Nasal cavity respiratory epithelium epithelial cell of viscerocranial mucosa (primary cell): ENCODE data around the gene PBX2. TPM values are rescaled to one million over a fixed set of nuclear protein-coding genes. Genes with fewer than 3 reads are reported as not detected.

ENCODE experiments used
- total RNA-seq: library from RNA; depleted of rRNA; stranded (reverse); fragments of >200 nt; gene quantifications from 2 replicates; pipeline ENCODE4 v1.2.3, GENCODE V29; 2014

Gene PBX2
- total RNA-seq = 25.3 and 39.5 TPM in 2 replicates

GRCh38 chr6:32190054-32190851 lies at the start of gene PBX2:
Gene PBX2, minus strand, starts transcription at chr6:32190202. Its CDS starts 287 bp downstream, at chr6:32189915.

GRCh38 chr6:32223258-32224235 lies 33.5 kb upstream of the PBX2 start, which contains the start of gene NOTCH4:
Gene NOTCH4, minus strand, starts transcription at chr6:32224067. Its CDS starts 139 bp downstream, at chr6:32223928.

GRCh38 chr6:32192608-32193039 lies 2.6 kb upstream of the PBX2 start, which contains the start of gene GPSM3:
Gene GPSM3, minus strand, starts transcription at chr6:32192643. Its CDS starts 130 bp downstream, at chr6:32192513.

GRCh38 chr6:32184084-32184640 lies 5.8 kb downstream of the PBX2 start, which contains the start of gene AGER:
Gene AGER, minus strand, starts transcription at chr6:32184253. Its CDS starts 31 bp downstream, at chr6:32184222.

GRCh38 chr6:32177788-32178546 lies 12.0 kb downstream of the PBX2 start, which contains the start of gene RNF5:
Gene RNF5, plus strand, starts transcription at chr6:32178405. Its CDS starts 107 bp downstream, at chr6:32178512.

GRCh38 chr6:32175711-32176475 lies 14.1 kb downstream of the PBX2 start, which contains the start of gene AGPAT1:
Gene AGPAT1, minus strand, starts transcription at chr6:32176084. Its CDS starts 4,588 bp downstream, at chr6:32171496.

GRCh38 chr6:32164295-32164694 lies 25.7 kb downstream of the PBX2 start, which contains the start of gene EGFL8:
Gene EGFL8, plus strand, starts transcription at chr6:32164595. Its CDS starts 1,571 bp downstream, at chr6:32166166.

GRCh38 chr6:32153564-32154513 lies 36.2 kb downstream of the PBX2 start, which contains the start of gene PPT2:
Gene PPT2, plus strand, starts transcription at chr6:32154141. Its CDS starts 454 bp downstream, at chr6:32154595.

GRCh38 chr6:32151863-32152768 lies 37.9 kb downstream of the PBX2 start, which contains the start of gene PRRT1:
Gene PRRT1, minus strand, starts transcription at chr6:32151939. Its CDS starts 112 bp downstream, at chr6:32151827.

Other genes with a start within 250 kb of the PBX2 start
- 1.7 and 11.2 TPM in 2 replicates for gene CFB, start 244.1 kb downstream of the PBX2 start, total RNA-seq
- gene NELFE, start 231.2 kb downstream of the PBX2 start, total RNA-seq = 109 and 155 TPM in 2 replicates
- 49.6 and 62.5 TPM in 2 replicates for gene SKIC2, start 231.0 kb downstream of the PBX2 start, total RNA-seq
- gene DXO, start 218.1 kb downstream of the PBX2 start, total RNA-seq = 10.0 and 10.9 TPM in 2 replicates
- gene C4A, start 208.1 kb downstream of the PBX2 start, total RNA-seq = 1.3 and 1.4 TPM in 2 replicates
- gene C4B, start 175.4 kb downstream of the PBX2 start, total RNA-seq = 2.1 TPM in 2 replicates
- 0.28 TPM in 1 of 2 replicates, not detected in the other for gene CYP21A2, start 151.8 kb downstream of the PBX2 start, total RNA-seq
- gene TNXB, start 80.9 kb downstream of the PBX2 start, total RNA-seq = 1.0 and 2.1 TPM in 2 replicates
- gene ATF6B, start 62.0 kb downstream of the PBX2 start, total RNA-seq = 11.6 and 20.2 TPM in 2 replicates
- gene FKBPL, start 59.9 kb downstream of the PBX2 start, total RNA-seq = 3.7 and 5.5 TPM in 2 replicates
- gene PRRT1, start 38.3 kb downstream of the PBX2 start, total RNA-seq = not detected in 2 replicates
- 6.8 and 8.5 TPM in 2 replicates for gene PPT2, start 36.1 kb downstream of the PBX2 start, total RNA-seq
- gene EGFL8, start 25.6 kb downstream of the PBX2 start, total RNA-seq = 0.34 and 1.3 TPM in 2 replicates
- 7.5 and 19.6 TPM in 2 replicates for gene AGPAT1, start 14.1 kb downstream of the PBX2 start, total RNA-seq
- 14.6 and 29.7 TPM in 2 replicates for gene RNF5, start 11.8 kb downstream of the PBX2 start, total RNA-seq
- 0.14 and 0.34 TPM in 2 replicates for gene AGER, start 5.9 kb downstream of the PBX2 start, total RNA-seq
- gene GPSM3, start 2.4 kb upstream of the PBX2 start, total RNA-seq = 0.71 and 1.0 TPM in 2 replicates
- 0.28 and 0.34 TPM in 2 replicates for gene NOTCH4, start 33.9 kb upstream of the PBX2 start, total RNA-seq
- not detected in 2 replicates for gene TSBP1, start 181.7 kb upstream of the PBX2 start, total RNA-seq
- 0.34 TPM in 1 of 2 replicates, not detected in the other for gene BTNL2, start 217.0 kb upstream of the PBX2 start, total RNA-seq
- under 0.01 and 1.1 TPM in 2 replicates for gene HLA-DRA, start 249.7 kb upstream of the PBX2 start, total RNA-seq